ENCODE data around the gene MRPS27.

DNA sequence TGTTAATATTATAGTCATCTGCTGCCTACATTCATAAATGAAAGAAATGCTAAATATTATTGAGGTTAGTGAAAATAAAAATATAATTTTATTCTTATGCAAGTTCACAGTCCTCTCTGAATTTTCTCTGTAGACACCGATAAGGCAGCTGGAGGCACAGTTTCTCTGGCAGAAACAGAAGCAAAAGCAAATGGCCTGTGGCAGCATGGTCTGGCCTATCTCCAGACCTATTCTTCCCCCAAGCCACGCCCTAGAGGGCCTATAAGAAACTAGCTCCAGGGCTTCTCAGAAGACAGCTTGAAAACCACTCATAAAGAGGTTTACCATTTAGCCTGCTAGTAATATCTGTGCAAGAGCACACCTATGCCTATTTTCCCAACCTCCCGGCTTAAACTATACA lies 28.4 kb downstream of the MRPS27 start:
- no peak for TF ChIP-seq RXRA (IDR thresholded peaks at IDR 0.05)
- no peak for TF ChIP-seq EGR1 (IDR thresholded peaks at IDR 0.05; ENCODE audit: low read depth in 2 of 2)
- TF ChIP-seq, protein P1, sequence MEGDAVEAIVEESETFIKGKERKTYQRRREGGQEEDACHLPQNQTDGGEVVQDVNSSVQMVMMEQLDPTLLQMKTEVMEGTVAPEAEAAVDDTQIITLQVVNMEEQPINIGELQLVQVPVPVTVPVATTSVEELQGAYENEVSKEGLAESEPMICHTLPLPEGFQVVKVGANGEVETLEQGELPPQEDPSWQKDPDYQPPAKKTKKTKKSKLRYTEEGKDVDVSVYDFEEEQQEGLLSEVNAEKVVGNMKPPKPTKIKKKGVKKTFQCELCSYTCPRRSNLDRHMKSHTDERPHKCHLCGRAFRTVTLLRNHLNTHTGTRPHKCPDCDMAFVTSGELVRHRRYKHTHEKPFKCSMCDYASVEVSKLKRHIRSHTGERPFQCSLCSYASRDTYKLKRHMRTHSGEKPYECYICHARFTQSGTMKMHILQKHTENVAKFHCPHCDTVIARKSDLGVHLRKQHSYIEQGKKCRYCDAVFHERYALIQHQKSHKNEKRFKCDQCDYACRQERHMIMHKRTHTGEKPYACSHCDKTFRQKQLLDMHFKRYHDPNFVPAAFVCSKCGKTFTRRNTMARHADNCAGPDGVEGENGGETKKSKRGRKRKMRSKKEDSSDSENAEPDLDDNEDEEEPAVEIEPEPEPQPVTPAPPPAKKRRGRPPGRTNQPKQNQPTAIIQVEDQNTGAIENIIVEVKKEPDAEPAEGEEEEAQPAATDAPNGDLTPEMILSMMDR (IDR thresholded peaks at IDR 0.05; ENCODE audit: low read depth, low read length, missing input control), result no peak
- TF ChIP-seq FOXA1 (IDR thresholded peaks at IDR 0.05), result no peak
- TF ChIP-seq, protein P2, sequence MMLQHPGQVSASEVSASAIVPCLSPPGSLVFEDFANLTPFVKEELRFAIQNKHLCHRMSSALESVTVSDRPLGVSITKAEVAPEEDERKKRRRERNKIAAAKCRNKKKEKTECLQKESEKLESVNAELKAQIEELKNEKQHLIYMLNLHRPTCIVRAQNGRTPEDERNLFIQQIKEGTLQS (IDR thresholded peaks at IDR 0.05), result no peak

All from liver (tissue), 3 donors.